Dendritic cell treated with granulocyte-macrophage colony-stimulating factor and Interleukin-4, amounts not matched to agents 40 ng/mL and 50 ng/mL, for 4 days (primary cell): ENCODE data around the gene POTEH.
"Not testable (repeated sequence)": the region's sequence is repeated elsewhere in the genome, so short reads cannot be mapped to it uniquely, and the experiment has no call there.

Experiments
- H3K27ac Mint-ChIP-seq: one replicate; pipeline ENCODE4 v1.8.0; 2022; ENCODE audit warnings: mild to moderate bottlenecking, mixed read lengths
- H3K27me3 Mint-ChIP-seq: one replicate; pipeline ENCODE4 v1.8.0; 2022; ENCODE audit warnings: mild to moderate bottlenecking, mixed read lengths
- H3K36me3 Mint-ChIP-seq: one replicate; pipeline ENCODE4 v1.8.0; 2022; ENCODE audit warnings: low read depth, mixed read lengths
- H3K4me1 Mint-ChIP-seq: one replicate; pipeline ENCODE4 v1.8.0; 2022; ENCODE audit warnings: low read depth, mixed read lengths
- H3K4me3 Mint-ChIP-seq: one replicate; pipeline ENCODE4 v1.8.0; 2022; ENCODE audit warnings: mild to moderate bottlenecking, moderate library complexity, mixed read lengths
- H3K9me3 Mint-ChIP-seq: one replicate; pipeline ENCODE4 v1.8.0; 2022; ENCODE audit warnings: mixed read lengths
- intact Hi-C: fragments of 100-400 bp; cut with micrococcal nuclease; formaldehyde crosslinking; loops from one replicate; pipeline ENCODE4 v1.15.0; 2022

Gene POTEH

GRCh38 chr22:15689012-15689748 is 646 bp upstream of the POTEH start:
- H3K27me3 Mint-ChIP-seq, H3K36me3 Mint-ChIP-seq, H3K4me1 Mint-ChIP-seq, intact Hi-C loops, H3K4me3 Mint-ChIP-seq, H3K9me3 Mint-ChIP-seq, H3K27ac Mint-ChIP-seq: not testable (repeated sequence)

GRCh38 chr22:15713600-15713999 is 23.8 kb downstream of the POTEH start:
- H3K4me1 Mint-ChIP-seq, H3K36me3 Mint-ChIP-seq, H3K27ac Mint-ChIP-seq, H3K4me3 Mint-ChIP-seq, H3K27me3 Mint-ChIP-seq, intact Hi-C loops, H3K9me3 Mint-ChIP-seq: not testable (repeated sequence)

DNA sequence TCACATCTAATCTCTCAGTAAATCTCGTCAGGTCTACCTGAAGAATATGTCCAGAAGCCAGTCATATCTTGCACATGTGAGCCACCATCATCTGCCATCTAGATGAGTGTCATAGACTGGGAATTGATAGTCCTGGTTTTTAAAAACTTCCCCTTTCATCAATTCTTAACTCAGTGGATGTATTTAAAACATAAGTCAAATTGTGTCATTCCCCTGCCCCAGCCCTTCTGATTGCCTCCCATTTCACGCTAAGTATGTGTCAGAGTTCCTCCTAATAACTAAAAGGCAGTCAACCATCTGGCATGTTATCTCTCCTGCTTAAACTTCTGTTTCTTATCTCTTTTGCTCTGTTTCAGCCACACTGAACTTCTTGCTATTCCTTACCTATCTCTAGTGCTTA is 24.3 kb downstream of the POTEH start:
- H3K4me3 Mint-ChIP-seq, H3K36me3 Mint-ChIP-seq, H3K9me3 Mint-ChIP-seq, intact Hi-C loops, H3K27me3 Mint-ChIP-seq, H3K4me1 Mint-ChIP-seq, H3K27ac Mint-ChIP-seq: not testable (repeated sequence)

- H3K36me3 Mint-ChIP-seq, H3K27ac Mint-ChIP-seq, H3K9me3 Mint-ChIP-seq, H3K27me3 Mint-ChIP-seq, H3K4me1 Mint-ChIP-seq, intact Hi-C loops, H3K4me3 Mint-ChIP-seq: not testable (repeated sequence)
Measured at GRCh38 chr22:15721884-15722283, 32.1 kb downstream of the POTEH start.

DNA sequence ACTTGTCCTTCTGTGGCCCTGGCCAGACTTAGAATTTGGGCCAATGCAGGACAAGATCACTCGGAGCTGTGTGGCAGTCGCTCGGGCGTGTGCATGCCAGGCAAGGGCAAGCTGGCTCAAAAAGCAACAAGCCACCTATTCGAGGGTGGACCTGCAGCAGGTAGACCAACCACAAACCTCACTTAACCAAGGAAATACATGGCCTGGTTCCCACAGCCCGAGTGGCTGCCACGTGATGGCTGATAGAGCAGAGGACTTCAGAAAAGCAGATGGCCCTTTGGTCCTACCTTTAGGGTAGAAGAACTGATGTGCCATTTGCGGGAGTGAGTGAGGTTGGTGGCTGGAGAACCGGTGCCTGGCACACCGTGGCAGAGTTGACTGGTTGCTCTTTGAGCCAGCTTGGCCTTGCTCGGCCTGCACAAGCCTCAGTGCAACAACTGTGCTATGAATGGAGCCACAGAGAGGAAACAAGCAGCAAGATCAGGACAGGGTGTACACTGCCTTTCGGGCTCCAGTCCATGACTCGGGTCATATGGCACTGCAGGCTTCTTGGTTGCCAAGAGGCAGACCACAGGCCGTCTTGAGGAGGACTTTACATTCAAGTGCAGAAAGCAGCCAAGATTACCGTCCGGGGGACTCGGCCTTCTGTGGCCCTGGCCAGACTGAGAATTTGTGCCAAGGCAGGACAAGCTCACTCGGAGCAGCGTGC is 39.5 kb downstream of the POTEH start:
- H3K36me3 Mint-ChIP-seq, H3K9me3 Mint-ChIP-seq, H3K4me1 Mint-ChIP-seq, H3K27ac Mint-ChIP-seq, H3K4me3 Mint-ChIP-seq, intact Hi-C loops, H3K27me3 Mint-ChIP-seq: not testable (repeated sequence)

DNA sequence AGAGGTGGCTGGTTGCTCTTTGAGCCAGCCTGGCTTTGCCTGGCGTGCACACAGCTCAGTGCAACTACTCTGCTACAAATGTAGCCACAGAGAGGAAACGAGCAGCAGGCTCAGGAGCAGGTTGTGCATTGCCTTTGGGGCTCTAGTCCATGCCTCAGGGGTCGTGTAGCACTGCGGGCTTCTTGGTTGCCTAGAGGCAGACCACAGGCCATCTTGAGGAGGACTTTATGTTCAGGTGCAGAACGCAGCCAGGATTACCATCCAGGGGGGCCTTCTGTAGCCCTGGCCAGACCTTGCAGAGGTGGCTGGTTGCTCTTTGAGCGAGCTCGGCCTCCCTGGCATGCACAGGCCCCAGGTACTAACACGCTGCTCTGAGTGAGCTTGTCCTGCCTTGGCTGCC is 41.2 kb downstream of the POTEH start:
- H3K27ac Mint-ChIP-seq, H3K4me1 Mint-ChIP-seq, H3K4me3 Mint-ChIP-seq, H3K36me3 Mint-ChIP-seq, H3K9me3 Mint-ChIP-seq, H3K27me3 Mint-ChIP-seq, intact Hi-C loops: not testable (repeated sequence)

- H3K27ac Mint-ChIP-seq, H3K27me3 Mint-ChIP-seq, H3K4me3 Mint-ChIP-seq, H3K4me1 Mint-ChIP-seq, H3K9me3 Mint-ChIP-seq, H3K36me3 Mint-ChIP-seq, intact Hi-C loops: not testable (repeated sequence)
Measured at GRCh38 chr22:15734411-15734810, 44.6 kb downstream of the POTEH start.

- intact Hi-C loops, H3K36me3 Mint-ChIP-seq, H3K9me3 Mint-ChIP-seq, H3K27ac Mint-ChIP-seq, H3K4me3 Mint-ChIP-seq, H3K4me1 Mint-ChIP-seq, H3K27me3 Mint-ChIP-seq: not testable (repeated sequence)
Measured at GRCh38 chr22:15738157-15738908, 48.5 kb downstream of the POTEH start.

GRCh38 chr22:15738909-15739391 is 49.1 kb downstream of the POTEH start:
- H3K27ac Mint-ChIP-seq, H3K9me3 Mint-ChIP-seq, H3K4me3 Mint-ChIP-seq, H3K27me3 Mint-ChIP-seq, intact Hi-C loops, H3K36me3 Mint-ChIP-seq, H3K4me1 Mint-ChIP-seq: not testable (repeated sequence)

GRCh38 chr22:15747636-15748323 is 58.0 kb downstream of the POTEH start:
- H3K4me1 Mint-ChIP-seq, H3K36me3 Mint-ChIP-seq, intact Hi-C loops, H3K4me3 Mint-ChIP-seq, H3K27ac Mint-ChIP-seq, H3K27me3 Mint-ChIP-seq: not testable (repeated sequence)
- peaks cover 30% of the 10 kb centered on the region for H3K9me3 Mint-ChIP-seq

DNA sequence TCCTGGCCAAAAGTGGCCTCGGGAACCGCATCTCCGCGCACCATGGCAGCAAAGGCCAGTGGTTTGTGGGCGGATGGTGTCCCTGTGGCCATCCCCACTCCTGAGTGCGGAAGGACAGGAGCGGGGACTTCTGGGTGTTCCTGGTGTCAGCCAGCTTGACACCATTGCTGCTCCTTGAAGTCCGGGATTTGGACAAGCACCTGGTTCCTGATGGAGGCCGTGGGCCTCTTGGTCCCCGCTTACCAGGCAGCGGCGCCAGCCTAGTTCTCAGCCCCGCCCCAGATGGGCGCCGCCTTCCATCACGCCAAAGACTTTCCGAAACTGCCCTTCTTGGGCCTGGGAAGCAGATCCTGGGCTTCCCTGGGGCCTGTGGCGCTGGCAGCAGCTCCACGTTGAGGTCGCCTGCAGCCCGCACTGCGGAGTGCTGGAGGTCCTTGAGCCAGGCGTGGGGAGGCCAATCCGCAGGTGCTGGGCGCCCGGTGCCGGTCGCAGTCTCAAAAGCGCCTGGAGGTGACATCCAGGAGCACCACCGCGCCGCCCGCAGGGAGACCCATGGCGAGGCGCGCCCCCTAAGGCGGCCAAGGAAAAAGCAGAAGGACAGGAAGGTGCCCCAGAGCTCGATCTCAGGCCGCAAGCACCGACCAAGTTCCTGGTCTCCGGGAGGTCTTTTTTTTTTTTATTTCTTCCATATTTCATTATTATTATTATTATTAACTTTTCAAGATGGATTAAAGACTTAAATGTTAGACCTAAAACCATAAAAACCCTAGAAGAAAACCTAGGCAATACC is 59.5 kb downstream of the POTEH start:
- H3K4me3 Mint-ChIP-seq, intact Hi-C loops, H3K4me1 Mint-ChIP-seq, H3K36me3 Mint-ChIP-seq, H3K27me3 Mint-ChIP-seq, H3K27ac Mint-ChIP-seq: not testable (repeated sequence)
- peaks cover 30% of the 10 kb centered on the region for H3K9me3 Mint-ChIP-seq

DNA sequence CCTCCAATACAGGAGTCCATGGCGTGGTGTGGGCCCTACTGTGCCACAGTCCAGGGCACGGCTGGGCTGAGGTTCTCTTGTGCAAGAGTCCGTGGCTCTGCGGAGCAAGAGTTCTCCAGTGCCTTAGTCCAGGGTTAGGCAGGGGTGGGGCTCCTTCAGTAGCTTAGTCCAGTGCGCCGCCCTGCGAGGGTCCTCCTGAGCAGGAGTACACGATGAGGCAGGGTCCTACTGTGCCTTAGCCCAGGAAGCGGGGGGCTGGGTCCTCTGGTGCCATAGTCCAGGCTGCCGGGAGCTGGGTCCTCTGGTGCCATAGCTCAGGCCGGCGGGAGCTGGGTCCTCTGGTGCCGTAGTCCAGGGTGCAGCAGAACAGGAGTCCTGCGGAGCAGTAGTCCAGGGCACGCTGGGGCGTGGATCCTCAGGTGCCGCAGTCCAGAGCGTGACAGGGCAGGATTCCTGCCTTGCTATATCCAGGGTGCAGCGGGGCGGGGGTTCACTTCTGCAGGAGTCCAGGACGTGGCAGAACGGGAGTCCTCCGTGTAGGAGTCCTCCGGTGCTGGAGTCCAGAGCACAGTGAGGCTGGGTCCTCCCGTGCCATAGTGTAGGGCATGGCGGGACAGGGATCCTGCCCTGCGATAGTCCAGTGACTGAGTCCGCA is 69.7 kb downstream of the POTEH start:
- intact Hi-C loops, H3K36me3 Mint-ChIP-seq, H3K27ac Mint-ChIP-seq, H3K4me1 Mint-ChIP-seq, H3K4me3 Mint-ChIP-seq, H3K9me3 Mint-ChIP-seq, H3K27me3 Mint-ChIP-seq: not testable (repeated sequence)

GRCh38 chr22:15760388-15761150 is 70.7 kb downstream of the POTEH start:
- H3K36me3 Mint-ChIP-seq, H3K9me3 Mint-ChIP-seq, intact Hi-C loops, H3K27ac Mint-ChIP-seq, H3K4me3 Mint-ChIP-seq, H3K27me3 Mint-ChIP-seq, H3K4me1 Mint-ChIP-seq: not testable (repeated sequence)
